Measurements from ENCODE around the gene DAB2IP. TPM values are rescaled to one million over a fixed set of nuclear protein-coding genes. Genes with fewer than 3 reads are reported as not detected.

Gene DAB2IP
- total RNA-seq, 1 experiment from 2014 or later: 17.0 TPM

DNA sequence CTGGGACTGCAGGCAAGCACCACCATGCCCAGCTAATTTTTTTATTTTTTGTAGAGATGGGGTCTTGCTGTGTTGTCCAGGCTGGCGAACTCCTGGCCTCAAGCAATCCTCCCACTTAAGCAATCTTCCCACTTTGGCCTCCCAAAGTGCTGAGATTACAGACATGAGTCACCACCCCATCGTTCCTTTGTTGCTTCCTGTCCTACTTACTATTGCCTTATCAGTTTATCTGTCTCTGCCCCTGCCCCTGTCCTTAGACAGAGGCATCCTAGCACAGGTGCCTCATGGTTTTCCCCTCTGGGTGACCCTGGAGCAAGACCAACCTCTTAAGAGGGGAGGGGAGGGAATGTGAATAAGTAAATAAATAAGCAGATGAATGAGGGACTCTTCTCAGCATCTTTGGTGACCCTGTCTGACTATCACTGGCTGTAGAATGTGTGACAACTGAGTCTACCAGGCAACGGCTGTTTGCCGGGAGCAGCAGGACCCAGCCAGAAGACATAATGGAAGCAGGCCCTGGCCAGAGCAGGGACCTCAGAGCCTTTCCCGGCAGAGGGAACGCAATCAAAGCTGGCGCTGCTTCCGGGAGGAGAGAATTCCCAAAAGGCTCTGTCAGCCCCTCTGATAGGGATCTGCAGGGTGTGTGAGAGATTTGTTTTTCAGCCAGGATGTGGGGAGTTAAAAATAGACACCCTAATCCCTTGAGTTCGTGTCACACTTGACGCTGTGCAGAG lies 43.8 kb upstream of the DAB2IP start:
- no peak overlapping the region for H3K27ac Mint-ChIP-seq (ENCODE audit: low read depth, unreplicated experiment)
- no peaks in the 10 kb centered on the region for H3K36me3 Mint-ChIP-seq (ENCODE audit: insufficient read depth, unreplicated experiment)
- CTCF ChIA-PET: interaction anchor here (0.6 to 1.6 kb wide), 3 partner anchors 14 to 130 kb away, joined by 3 to 4 read pairs (median 3); no protein-coding TSS in a partner anchor
- peak; percentile 52 for DNase-seq (ENCODE audit: unreplicated experiment)
- no peaks in the 10 kb centered on the region for H3K9me3 Mint-ChIP-seq (ENCODE audit: unreplicated experiment)
- no peak overlapping the region for H3K4me3 Mint-ChIP-seq (ENCODE audit: unreplicated experiment)
- intact Hi-C loops (cut with micrococcal nuclease): loop anchor here (10.0 kb wide), 1 partner anchor 53 kb away; no protein-coding TSS in a partner anchor
- H3K4me1 Mint-ChIP-seq (ENCODE audit: insufficient read depth, unreplicated experiment): peaks cover 16% of the 10 kb centered on the region
- H3K27me3 Mint-ChIP-seq (ENCODE audit: insufficient read depth, unreplicated experiment): no peaks in the 10 kb centered on the region
- no TSS peak for BruUV-seq (replicated peaks)
- POLR2A ChIA-PET: interaction anchor here (0.7 kb wide), 1 partner anchor 27 kb away, joined by 3 read pairs; no protein-coding TSS in a partner anchor
- TF ChIP-seq, protein P1, sequence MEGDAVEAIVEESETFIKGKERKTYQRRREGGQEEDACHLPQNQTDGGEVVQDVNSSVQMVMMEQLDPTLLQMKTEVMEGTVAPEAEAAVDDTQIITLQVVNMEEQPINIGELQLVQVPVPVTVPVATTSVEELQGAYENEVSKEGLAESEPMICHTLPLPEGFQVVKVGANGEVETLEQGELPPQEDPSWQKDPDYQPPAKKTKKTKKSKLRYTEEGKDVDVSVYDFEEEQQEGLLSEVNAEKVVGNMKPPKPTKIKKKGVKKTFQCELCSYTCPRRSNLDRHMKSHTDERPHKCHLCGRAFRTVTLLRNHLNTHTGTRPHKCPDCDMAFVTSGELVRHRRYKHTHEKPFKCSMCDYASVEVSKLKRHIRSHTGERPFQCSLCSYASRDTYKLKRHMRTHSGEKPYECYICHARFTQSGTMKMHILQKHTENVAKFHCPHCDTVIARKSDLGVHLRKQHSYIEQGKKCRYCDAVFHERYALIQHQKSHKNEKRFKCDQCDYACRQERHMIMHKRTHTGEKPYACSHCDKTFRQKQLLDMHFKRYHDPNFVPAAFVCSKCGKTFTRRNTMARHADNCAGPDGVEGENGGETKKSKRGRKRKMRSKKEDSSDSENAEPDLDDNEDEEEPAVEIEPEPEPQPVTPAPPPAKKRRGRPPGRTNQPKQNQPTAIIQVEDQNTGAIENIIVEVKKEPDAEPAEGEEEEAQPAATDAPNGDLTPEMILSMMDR (IDR thresholded peaks at IDR 0.05; ENCODE audit: unreplicated experiment): no peak

DNA sequence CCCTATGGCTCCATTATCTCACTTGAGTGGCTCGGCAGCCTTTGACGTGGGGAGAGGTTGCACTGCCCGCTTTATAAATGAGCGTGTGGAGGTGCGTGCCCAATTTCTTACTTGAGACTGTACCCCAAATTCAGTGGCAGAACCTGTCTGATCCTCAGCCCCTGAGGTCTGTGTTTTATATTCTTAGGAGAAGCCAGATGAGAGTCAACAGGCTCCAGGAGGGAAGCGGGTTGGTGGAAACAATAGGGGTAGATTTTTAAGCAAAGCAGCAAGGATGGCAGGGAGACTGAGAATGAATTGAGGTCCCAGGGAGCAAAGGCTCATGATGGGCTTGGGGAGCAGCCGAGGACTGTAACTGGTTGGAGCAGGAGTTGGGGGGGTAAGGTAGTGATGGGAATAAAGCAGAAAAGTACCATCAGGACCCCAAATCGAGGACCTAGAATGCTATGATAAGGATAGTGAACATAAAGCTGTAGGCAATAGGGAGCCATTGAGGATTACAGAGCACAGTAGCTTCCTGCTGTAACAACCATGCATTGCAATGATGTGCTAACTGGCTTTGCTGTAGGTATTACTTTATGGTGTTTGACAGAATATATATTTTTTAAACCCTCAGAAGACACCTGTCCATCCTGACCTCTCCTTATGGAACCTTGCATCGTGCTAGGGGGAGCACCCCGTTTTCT lies 43.1 kb upstream of the DAB2IP start:
- Mint-ChIP-seq H3K9me3 (ENCODE audit: unreplicated experiment) (no peaks in the 10 kb centered on the region), H3K27ac (ENCODE audit: low read depth, unreplicated experiment) (no peak overlapping the region), H3K27me3 (ENCODE audit: insufficient read depth, unreplicated experiment) (no peaks in the 10 kb centered on the region), H3K4me3 (ENCODE audit: unreplicated experiment) (no peak overlapping the region), H3K4me1 (ENCODE audit: insufficient read depth, unreplicated experiment) (peaks cover 23% of the 10 kb centered on the region), H3K36me3 (ENCODE audit: insufficient read depth, unreplicated experiment) (no peaks in the 10 kb centered on the region)
- ChIA-PET POLR2A (interaction anchor here (0.6 to 2.8 kb wide), 3 partner anchors 8 to 356 kb away, joined by 3 to 17 read pairs (median 5); no protein-coding TSS in a partner anchor), CTCF (interaction anchor here (1.6 to 2.0 kb wide), 3 partner anchors 24 to 61 kb away, joined by 5 to 12 read pairs (median 5); no protein-coding TSS in a partner anchor)
- BruUV-seq (replicated peaks): no TSS peak
- no peak for DNase-seq (ENCODE audit: unreplicated experiment)
- intact Hi-C loops (cut with micrococcal nuclease): loop anchor here (10.0 kb wide), 1 partner anchor 54 kb away; no protein-coding TSS in a partner anchor
- TF ChIP-seq, protein P1 (IDR thresholded peaks at IDR 0.05; ENCODE audit: unreplicated experiment): no peak

DNA sequence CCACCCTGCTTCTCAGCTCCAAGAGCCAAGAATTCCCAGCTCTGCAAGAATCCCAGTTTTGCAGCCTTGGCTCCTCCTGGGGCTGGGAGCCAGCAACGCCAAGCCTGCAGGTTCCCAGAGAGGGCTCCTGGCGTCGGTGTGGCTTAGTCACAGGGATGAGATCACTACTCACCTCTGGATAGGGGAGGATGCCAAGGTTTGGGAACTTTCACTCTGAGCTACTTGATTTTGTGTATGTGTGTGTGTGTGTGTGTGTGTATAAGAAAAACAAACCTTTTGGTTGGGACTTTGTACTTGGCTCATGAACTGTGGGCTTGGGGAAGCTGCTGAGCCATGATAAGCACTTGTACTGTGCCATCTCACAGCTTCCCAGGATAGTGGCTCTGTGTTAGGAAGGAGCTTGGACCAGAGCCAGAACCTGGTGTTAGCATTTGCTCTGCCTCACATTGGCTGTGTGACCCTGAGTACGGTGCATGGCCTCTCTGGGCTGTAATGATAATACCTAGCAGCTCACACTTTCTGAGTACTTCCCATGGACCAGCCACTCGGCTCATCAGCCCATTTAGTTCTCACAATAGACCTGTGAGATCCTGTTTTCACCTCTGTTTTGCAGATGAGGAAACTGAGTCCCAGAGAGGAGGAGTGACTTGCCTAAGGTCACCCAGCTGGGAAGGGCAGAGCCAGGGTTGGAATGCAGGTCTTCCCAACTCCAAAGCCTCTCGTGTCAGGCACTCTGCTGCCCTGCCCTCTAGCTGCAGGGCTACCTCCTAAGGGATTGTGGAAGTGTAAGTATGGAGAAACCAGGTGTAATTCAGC lies 41.4 kb upstream of the DAB2IP start:
- Mint-ChIP-seq H3K36me3 (ENCODE audit: insufficient read depth, unreplicated experiment) (no peaks in the 10 kb centered on the region), H3K4me1 (ENCODE audit: insufficient read depth, unreplicated experiment) (peaks cover 25% of the 10 kb centered on the region), H3K9me3 (ENCODE audit: unreplicated experiment) (no peaks in the 10 kb centered on the region), H3K4me3 (ENCODE audit: unreplicated experiment) (no peak overlapping the region), H3K27ac (ENCODE audit: low read depth, unreplicated experiment) (peak overlapping the region; percentile 51), H3K27me3 (ENCODE audit: insufficient read depth, unreplicated experiment) (no peaks in the 10 kb centered on the region)
- ChIA-PET POLR2A (interaction anchor here (0.6 to 2.8 kb wide), 10 partner anchors 10 to 659 kb away, joined by 3 to 17 read pairs (median 3); partner anchors contain the start of gene GGTA1), CTCF (interaction anchor here (0.6 to 2.9 kb wide), 21 partner anchors 10 to 488 kb away, joined by 3 to 14 read pairs (median 4); no protein-coding TSS in a partner anchor)
- no TSS peak for BruUV-seq (replicated peaks)
- DNase-seq (ENCODE audit: unreplicated experiment): peak; percentile 97
- intact Hi-C loops (cut with micrococcal nuclease): loop anchor here (10.0 kb wide), 1 partner anchor 55 kb away; no protein-coding TSS in a partner anchor
- TF ChIP-seq, protein P1 (IDR thresholded peaks at IDR 0.05; ENCODE audit: unreplicated experiment): no peak
